Measurements from ENCODE around the gene ADGRV1.

GRCh38 chr5:90632791-90633190, 74.2 kb downstream of the ADGRV1 start:
- TF ChIP-seq EP300 (IDR thresholded peaks at IDR 0.05; ENCODE audit: low read depth) (no peak), POLR2A (IDR thresholded peaks at IDR 0.05) (no peak)
- TF ChIP-seq, protein P1, sequence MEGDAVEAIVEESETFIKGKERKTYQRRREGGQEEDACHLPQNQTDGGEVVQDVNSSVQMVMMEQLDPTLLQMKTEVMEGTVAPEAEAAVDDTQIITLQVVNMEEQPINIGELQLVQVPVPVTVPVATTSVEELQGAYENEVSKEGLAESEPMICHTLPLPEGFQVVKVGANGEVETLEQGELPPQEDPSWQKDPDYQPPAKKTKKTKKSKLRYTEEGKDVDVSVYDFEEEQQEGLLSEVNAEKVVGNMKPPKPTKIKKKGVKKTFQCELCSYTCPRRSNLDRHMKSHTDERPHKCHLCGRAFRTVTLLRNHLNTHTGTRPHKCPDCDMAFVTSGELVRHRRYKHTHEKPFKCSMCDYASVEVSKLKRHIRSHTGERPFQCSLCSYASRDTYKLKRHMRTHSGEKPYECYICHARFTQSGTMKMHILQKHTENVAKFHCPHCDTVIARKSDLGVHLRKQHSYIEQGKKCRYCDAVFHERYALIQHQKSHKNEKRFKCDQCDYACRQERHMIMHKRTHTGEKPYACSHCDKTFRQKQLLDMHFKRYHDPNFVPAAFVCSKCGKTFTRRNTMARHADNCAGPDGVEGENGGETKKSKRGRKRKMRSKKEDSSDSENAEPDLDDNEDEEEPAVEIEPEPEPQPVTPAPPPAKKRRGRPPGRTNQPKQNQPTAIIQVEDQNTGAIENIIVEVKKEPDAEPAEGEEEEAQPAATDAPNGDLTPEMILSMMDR (IDR thresholded peaks at IDR 0.05): no peak
